Tibial nerve (tissue), 4 donors: ENCODE data around the gene CYTH1. TPM values are rescaled to one million over a fixed set of nuclear protein-coding genes. Genes with fewer than 3 reads are reported as not detected.
A peak's percentile ranks its signal among the peaks of the same experiment; 100 is the strongest.

Experiments used
- DNase-seq, 2 donors: peaks; one replicate each; pipeline ENCODE4 v3.0.0-alpha.2; 2019; ENCODE audit warnings: low spot score in 2 of 2
- H3K27ac ChIP-seq, 4 donors: fragments of 200-600 bp; sonication (generic) in 3 of 4; one replicate each; pipeline ENCODE4 v1.5.1; 2017 to 2019; ENCODE audit warnings: mild to moderate bottlenecking in 1 of 4
- H3K27me3 ChIP-seq, 2 donors: fragments of 200-600 bp; sonication (generic) in 1 of 2; one replicate each; pipeline versions ENCODE4 v1.5.1 to v1.6.0; 2017 to 2019
- H3K36me3 ChIP-seq, 3 donors: fragments of 200-600 bp; sonication (generic); one replicate each; pipeline ENCODE4 v1.5.1; 2018 to 2019
- H3K4me1 ChIP-seq, 4 donors: fragments of 200-600 bp; sonication (generic) in 3 of 4; one replicate each; pipeline ENCODE4 v1.5.1; 2017 to 2019
- H3K4me3 ChIP-seq, 4 donors: fragments of 200-600 bp; sonication (generic) in 3 of 4; one replicate each; pipeline ENCODE4 v1.5.1; 2017 to 2019; ENCODE audit warnings: mild to moderate bottlenecking in 1 of 4, moderate library complexity in 1 of 4
- H3K9me3 ChIP-seq, 4 donors: fragments of 200-600 bp; sonication (generic) in 3 of 4; one replicate each; pipeline ENCODE4 v1.5.1; 2017 to 2019
- EP300 ChIP-seq, 2 donors: sonication (generic); formaldehyde crosslinking; IDR thresholded peaks; one replicate each; pipeline ENCODE4 v1.6.1; 2017; ENCODE audit warnings: antibody characterized with exemption in 2 of 2, mild to moderate bottlenecking in 1 of 2
- POLR2A ChIP-seq, 2 donors: fragments of 450-650 bp; IDR thresholded peaks; one replicate each; pipeline ENCODE4 v1.6.1; 2017; ENCODE audit warnings: antibody characterized with exemption in 2 of 2, mild to moderate bottlenecking in 2 of 2, moderate library complexity in 2 of 2
- WGBS, 2 donors: methylation state at CpG; one replicate each; pipeline ENCODE4 v1.1.5; 2018; 5-methylcytosine and 5-hydroxymethylcytosine counted together
- total RNA-seq, 4 donors: library from RNA; depleted of rRNA; stranded (reverse); fragments of >200 nt; gene quantifications; one replicate each; pipeline ENCODE4 v1.1.0, GENCODE V29; 2016
- TF ChIP-seq, protein P1 (sequence below), 5 experiments: fragments of 200-600 bp in 3 of 5; fragments of 450-650 bp in 2 of 5; sonication (generic) in 3 of 5; IDR thresholded peaks; one replicate each; pipeline ENCODE4 v1.5.1; 2016 to 2019; ENCODE audit warnings: antibody characterized with exemption in 5 of 5, mild to moderate bottlenecking in 3 of 5, moderate library complexity in 2 of 5

Gene CYTH1
- total RNA-seq, 4 donors from 2014 or later, result 53.1 to 81.0 (median 63.8) TPM

- DNase-seq, result peak in 1 of 2 donors; percentile 23
- Histone ChIP-seq H3K36me3 (no peaks in the 10 kb centered on the region), H3K27me3 (no peaks in the 10 kb centered on the region), H3K4me3 (peak overlapping the region; percentile 18 to 54 (median 38)), H3K9me3 (no peaks in the 10 kb centered on the region), H3K27ac (peak overlapping the region; percentile 15 to 87 (median 60)), H3K4me1 (peaks cover 0 to 87% (median 62%) of the 10 kb centered on the region in 4 donors)
- TF ChIP-seq POLR2A (IDR thresholded peaks at IDR 0.05), result no peak
- TF ChIP-seq, protein P1, sequence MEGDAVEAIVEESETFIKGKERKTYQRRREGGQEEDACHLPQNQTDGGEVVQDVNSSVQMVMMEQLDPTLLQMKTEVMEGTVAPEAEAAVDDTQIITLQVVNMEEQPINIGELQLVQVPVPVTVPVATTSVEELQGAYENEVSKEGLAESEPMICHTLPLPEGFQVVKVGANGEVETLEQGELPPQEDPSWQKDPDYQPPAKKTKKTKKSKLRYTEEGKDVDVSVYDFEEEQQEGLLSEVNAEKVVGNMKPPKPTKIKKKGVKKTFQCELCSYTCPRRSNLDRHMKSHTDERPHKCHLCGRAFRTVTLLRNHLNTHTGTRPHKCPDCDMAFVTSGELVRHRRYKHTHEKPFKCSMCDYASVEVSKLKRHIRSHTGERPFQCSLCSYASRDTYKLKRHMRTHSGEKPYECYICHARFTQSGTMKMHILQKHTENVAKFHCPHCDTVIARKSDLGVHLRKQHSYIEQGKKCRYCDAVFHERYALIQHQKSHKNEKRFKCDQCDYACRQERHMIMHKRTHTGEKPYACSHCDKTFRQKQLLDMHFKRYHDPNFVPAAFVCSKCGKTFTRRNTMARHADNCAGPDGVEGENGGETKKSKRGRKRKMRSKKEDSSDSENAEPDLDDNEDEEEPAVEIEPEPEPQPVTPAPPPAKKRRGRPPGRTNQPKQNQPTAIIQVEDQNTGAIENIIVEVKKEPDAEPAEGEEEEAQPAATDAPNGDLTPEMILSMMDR (IDR thresholded peaks at IDR 0.05), result peak in 1 of 5 experiments; percentile 4
- 2 to 22% methylated on average over 14 of the region's 14 CpGs for WGBS, 2 donors
Measured at GRCh38 chr17:78717431-78717980, 64.6 kb downstream of the CYTH1 start.

GRCh38 chr17:78716814-78717393, 65.2 kb downstream of the CYTH1 start:
- H3K27ac ChIP-seq, result peak overlapping the region; percentile 29 to 87 (median 63)
- no peaks in the 10 kb centered on the region for H3K9me3 ChIP-seq
- peak; percentile 53 to 58 for DNase-seq
- peaks cover 0 to 86% (median 57%) of the 10 kb centered on the region in 4 donors for H3K4me1 ChIP-seq
- WGBS, 2 donors, result 13 to 27% methylated on average over 14 to 19 of the region's 19 CpGs
- peak in 1 of 2 donors; percentile 89 for TF ChIP-seq EP300 (IDR thresholded peaks at IDR 0.05)
- TF ChIP-seq, protein P1 (IDR thresholded peaks at IDR 0.05), result peak in 2 of 5 experiments; percentile 5 to 42
- no peak for TF ChIP-seq POLR2A (IDR thresholded peaks at IDR 0.05)
- no peaks in the 10 kb centered on the region for H3K27me3 ChIP-seq
- H3K4me3 ChIP-seq, result peak overlapping the region; percentile 18 to 54 (median 38)
- H3K36me3 ChIP-seq, result no peaks in the 10 kb centered on the region

- no peak for DNase-seq
- no peaks in the 10 kb centered on the region for H3K36me3 ChIP-seq
- H3K27me3 ChIP-seq, result no peaks in the 10 kb centered on the region
- peak overlapping the region; percentile 29 to 87 (median 63) for H3K27ac ChIP-seq
- WGBS, 2 donors, result 26 to 27% methylated on average over 1 of the region's 1 CpG
- no peaks in the 10 kb centered on the region for H3K9me3 ChIP-seq
- TF ChIP-seq, protein P1 (IDR thresholded peaks at IDR 0.05), result no peak
- TF ChIP-seq EP300 (IDR thresholded peaks at IDR 0.05), result no peak
- peak overlapping the region in 1 of 4 donors; percentile 54 for H3K4me3 ChIP-seq
- H3K4me1 ChIP-seq, result peaks cover 0 to 86% (median 52%) of the 10 kb centered on the region in 4 donors
Measured at GRCh38 chr17:78716292-78716691, 65.8 kb downstream of the CYTH1 start.

DNA sequence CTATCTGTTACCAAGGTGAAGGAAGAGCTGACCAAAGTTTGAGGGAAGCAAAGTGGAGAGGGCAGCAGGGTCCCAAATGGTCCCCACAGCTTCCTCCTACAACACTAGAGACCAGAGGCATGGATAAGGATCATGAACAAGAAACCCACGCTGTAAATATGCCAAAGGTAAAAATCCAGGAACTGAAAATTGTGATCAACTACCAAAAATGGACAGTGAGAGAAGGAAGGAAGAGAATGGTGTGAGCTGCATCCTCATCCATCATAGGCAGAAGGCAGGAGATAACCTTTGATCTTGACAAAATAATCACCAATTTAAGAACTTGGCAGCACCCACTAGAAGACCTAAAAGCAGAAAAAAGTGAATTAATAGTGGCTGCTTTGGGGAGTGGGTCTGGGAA, 66.2 kb downstream of the CYTH1 start:
- no peaks in the 10 kb centered on the region for H3K27me3 ChIP-seq
- no peak for DNase-seq
- WGBS, 2 donors, result 61 to 76% methylated on average over 1 of the region's 1 CpG
- H3K4me3 ChIP-seq, result no peak overlapping the region
- TF ChIP-seq EP300 (IDR thresholded peaks at IDR 0.05) (no peak), POLR2A (IDR thresholded peaks at IDR 0.05) (no peak)
- TF ChIP-seq, protein P1 (IDR thresholded peaks at IDR 0.05), result no peak
- no peaks in the 10 kb centered on the region for H3K9me3 ChIP-seq
- H3K27ac ChIP-seq, result peak overlapping the region; percentile 29 to 87 (median 63)
- peaks cover 0 to 83% (median 49%) of the 10 kb centered on the region in 4 donors for H3K4me1 ChIP-seq
- H3K36me3 ChIP-seq, result no peaks in the 10 kb centered on the region

GRCh38 chr17:78715000-78715771, 66.9 kb downstream of the CYTH1 start:
- no peak for DNase-seq
- Histone ChIP-seq H3K27me3 (no peaks in the 10 kb centered on the region), H3K4me1 (peaks cover 0 to 76% (median 44%) of the 10 kb centered on the region in 4 donors), H3K36me3 (no peaks in the 10 kb centered on the region), H3K9me3 (no peaks in the 10 kb centered on the region), H3K4me3 (no peak overlapping the region), H3K27ac (peak overlapping the region; percentile 29 to 87 (median 63))
- TF ChIP-seq EP300 (IDR thresholded peaks at IDR 0.05) (no peak), POLR2A (IDR thresholded peaks at IDR 0.05) (no peak)
- TF ChIP-seq, protein P1 (IDR thresholded peaks at IDR 0.05), result no peak
- WGBS, 2 donors, result 40 to 42% methylated on average over 14 of the region's 14 CpGs
